Activated T-cell treated with anti-CD3 and anti-CD28 coated beads, Interleukin-2, amount 50 U/mL, for 72 hours (primary cell): ENCODE results near the gene RASGEF1B. TPM values are rescaled to one million over a fixed set of nuclear protein-coding genes. Genes with fewer than 3 reads are reported as not detected.

Source experiments
- ATAC-seq, 2 donors: fragments of 150-1000 bp; cut with Tn5 transposase; replicated peaks in 1 of 2; 2 replicates each; pipeline ENCODE4 v1.10.0; 2021; ENCODE audit warnings: moderate library complexity in 2 of 2, mild to moderate bottlenecking in 1 of 2
- DNase-seq, 2 donors: peaks; one replicate each; pipeline ENCODE4 v3.0.0; 2021 to 2022; ENCODE audit warnings: mixed read lengths in 1 of 2
- H3K27ac Mint-ChIP-seq: one replicate; pipeline ENCODE4 v1.8.0; 2022; ENCODE audit warnings: mild to moderate bottlenecking, moderate library complexity, mixed read lengths
- H3K27me3 Mint-ChIP-seq: one replicate; pipeline ENCODE4 v1.8.0; 2022; ENCODE audit warnings: low read depth, mixed read lengths
- H3K36me3 Mint-ChIP-seq, 2 donors: one replicate each; pipeline ENCODE4 v1.8.0; 2022; ENCODE audit warnings: mixed read lengths in 2 of 2, mild to moderate bottlenecking in 1 of 2; ENCODE audit not compliant: insufficient read depth in 2 of 2
- H3K4me1 Mint-ChIP-seq: one replicate; pipeline ENCODE4 v1.8.0; 2022; ENCODE audit warnings: low read depth, mixed read lengths
- H3K4me3 Mint-ChIP-seq, 2 donors: one replicate each; pipeline ENCODE4 v1.8.0; 2022; ENCODE audit warnings: mild to moderate bottlenecking in 2 of 2, mixed read lengths in 2 of 2, moderate library complexity in 2 of 2
- H3K9me3 Mint-ChIP-seq, 2 donors: one replicate each; pipeline ENCODE4 v1.8.0; 2022; ENCODE audit warnings: mixed read lengths in 2 of 2
- total RNA-seq, 2 donors: library from RNA; stranded (reverse); gene quantifications; one replicate each; pipeline ENCODE4 v1.2.3, GENCODE V29; 2022

The RASGEF1B gene
- total RNA-seq, 2 donors from 2014 or later = 7.3 to 8.6 TPM

DNA sequence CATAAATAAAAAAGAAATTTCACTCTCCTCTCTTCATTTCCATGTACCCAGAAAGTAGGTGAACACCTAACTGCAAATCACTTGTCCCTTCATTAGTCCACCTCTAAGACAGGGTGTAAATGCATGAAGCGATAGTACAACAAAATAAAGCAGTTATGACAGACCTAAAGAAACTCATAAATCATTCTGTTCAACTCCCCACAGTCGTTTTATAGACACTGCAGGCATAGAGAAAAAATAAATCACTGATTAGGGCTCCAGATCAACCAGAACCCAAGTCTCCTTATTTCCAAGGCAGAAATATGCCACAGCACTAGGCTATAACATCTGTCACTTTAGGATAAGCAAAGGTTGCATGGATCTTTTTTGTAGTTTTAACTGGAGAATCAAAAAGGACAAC is 3.0 kb downstream of the RASGEF1B start:
- Mint-ChIP-seq H3K4me3 (no peak overlapping the region), H3K36me3 (peaks cover 0 to 1% of the 10 kb centered on the region in 2 donors), H3K9me3 (no peaks in the 10 kb centered on the region), H3K4me1 (peaks cover 66% of the 10 kb centered on the region), H3K27ac (no peak overlapping the region), H3K27me3 (no peaks in the 10 kb centered on the region)
- DNase-seq (no peak), ATAC-seq (no peak)

DNA sequence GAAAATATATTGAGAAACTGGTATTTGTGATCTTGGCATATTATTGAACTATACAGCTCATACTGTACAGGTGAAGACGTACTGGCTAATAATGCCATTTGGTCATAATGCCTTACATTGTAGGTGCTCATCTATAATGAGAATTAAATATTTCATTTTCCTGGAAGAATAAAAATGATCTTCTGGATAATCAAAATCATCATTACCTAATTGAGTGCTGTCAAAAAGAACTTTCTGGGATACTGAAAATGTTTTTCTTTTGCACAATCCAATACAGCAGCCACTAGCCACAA is 4.1 kb downstream of the RASGEF1B start:
- Mint-ChIP-seq H3K36me3 (peaks cover 0 to 1% of the 10 kb centered on the region in 2 donors), H3K9me3 (no peaks in the 10 kb centered on the region), H3K4me3 (no peak overlapping the region), H3K27me3 (no peaks in the 10 kb centered on the region), H3K27ac (no peak overlapping the region), H3K4me1 (peaks cover 66% of the 10 kb centered on the region)
- ATAC-seq (no peak), DNase-seq (no peak)

DNA sequence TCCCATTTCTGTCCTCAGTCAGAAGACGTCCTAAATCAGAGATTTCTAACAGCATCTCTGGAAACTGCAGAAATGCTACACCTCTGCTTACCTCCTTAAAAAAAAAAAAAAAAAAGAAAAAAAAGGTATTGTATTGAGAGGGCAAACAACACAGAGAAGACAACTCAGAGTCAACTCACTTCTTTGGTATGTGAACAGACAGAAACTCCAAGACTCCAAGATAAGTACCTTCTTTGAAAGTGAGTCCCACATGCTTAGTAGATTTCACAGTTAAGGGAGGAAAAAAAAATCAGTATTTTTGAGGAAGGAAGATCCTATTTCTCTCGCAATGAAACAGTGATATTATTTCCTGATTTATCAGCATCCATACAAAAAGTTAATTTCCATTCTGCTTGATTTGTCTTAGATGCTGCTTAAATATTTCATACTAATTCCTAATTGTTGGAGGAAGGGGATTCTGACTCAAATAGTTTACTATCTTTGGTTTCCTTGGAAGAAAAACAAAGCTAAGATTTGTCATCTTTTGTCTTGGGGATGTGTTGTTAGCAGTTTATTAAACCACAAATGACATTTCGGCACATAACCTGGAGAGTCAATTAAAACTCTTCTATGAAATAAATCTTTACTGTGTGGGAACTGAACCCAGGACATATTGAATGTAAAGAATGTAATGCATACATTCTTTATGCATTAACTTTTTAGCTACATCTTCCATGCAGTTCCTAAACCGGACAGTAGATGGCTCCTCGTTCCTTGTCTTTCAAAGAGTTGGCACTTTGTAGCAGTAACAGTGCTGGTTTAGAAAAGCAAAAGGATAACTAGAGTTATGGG is 4.7 kb downstream of the RASGEF1B start:
- H3K27ac Mint-ChIP-seq = no peak overlapping the region
- ATAC-seq (no peak), DNase-seq (peak; percentile 73 to 77)
- H3K4me3 Mint-ChIP-seq = no peak overlapping the region
- peaks cover 60% of the 10 kb centered on the region for H3K4me1 Mint-ChIP-seq
- H3K9me3 Mint-ChIP-seq = no peaks in the 10 kb centered on the region
- H3K27me3 Mint-ChIP-seq = no peaks in the 10 kb centered on the region
- H3K36me3 Mint-ChIP-seq = peaks cover 0 to 1% of the 10 kb centered on the region in 2 donors

DNA sequence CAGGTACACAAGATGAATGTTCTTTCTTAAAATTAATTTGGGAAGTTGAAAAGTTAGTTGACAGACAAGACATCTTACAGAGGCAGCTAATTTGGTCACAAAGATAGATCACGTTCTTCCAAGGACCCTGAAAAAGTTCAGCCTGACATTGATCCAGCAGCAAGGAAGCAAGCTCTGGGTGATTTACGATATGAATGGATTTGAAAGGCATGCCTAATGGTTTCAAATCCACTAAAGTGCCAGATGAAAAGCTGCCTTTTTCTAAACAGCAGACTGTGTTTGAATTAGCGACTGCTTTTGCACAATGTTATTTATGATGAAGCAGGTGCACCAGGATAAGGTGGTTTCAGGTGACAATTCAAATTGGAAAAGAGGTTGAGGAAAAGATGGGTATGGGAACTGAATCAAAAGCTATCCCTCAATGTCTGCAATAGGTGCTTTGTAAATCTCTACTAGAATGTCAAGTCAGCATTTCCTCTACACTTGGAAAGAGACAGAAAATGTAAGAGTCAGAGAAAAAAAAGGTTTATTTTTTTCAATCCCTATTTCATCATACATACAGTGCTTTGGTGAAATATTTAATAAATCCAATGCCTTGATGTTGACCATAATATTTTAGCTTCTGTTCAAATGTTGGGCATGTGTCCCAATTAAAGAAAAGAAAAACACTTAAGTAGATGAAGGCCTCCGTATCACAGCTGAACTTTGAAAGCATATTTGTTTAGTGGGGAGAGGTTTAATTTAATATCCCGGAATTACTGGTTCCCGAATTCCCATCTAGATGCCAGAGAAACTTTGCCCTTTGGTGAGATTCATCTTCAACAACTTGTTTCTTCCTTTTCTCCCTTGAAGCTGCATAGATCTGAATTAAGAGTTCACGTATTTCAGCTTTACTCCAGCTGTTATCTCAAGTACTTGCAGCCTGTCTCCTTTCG is 6.0 kb downstream of the RASGEF1B start:
- H3K36me3 Mint-ChIP-seq = no peaks in the 10 kb centered on the region
- H3K9me3 Mint-ChIP-seq = no peaks in the 10 kb centered on the region
- DNase-seq (no peak), ATAC-seq (no peak)
- no peak overlapping the region for H3K4me3 Mint-ChIP-seq
- H3K27me3 Mint-ChIP-seq = no peaks in the 10 kb centered on the region
- H3K4me1 Mint-ChIP-seq = peaks cover 63% of the 10 kb centered on the region
- H3K27ac Mint-ChIP-seq = no peak overlapping the region

DNA sequence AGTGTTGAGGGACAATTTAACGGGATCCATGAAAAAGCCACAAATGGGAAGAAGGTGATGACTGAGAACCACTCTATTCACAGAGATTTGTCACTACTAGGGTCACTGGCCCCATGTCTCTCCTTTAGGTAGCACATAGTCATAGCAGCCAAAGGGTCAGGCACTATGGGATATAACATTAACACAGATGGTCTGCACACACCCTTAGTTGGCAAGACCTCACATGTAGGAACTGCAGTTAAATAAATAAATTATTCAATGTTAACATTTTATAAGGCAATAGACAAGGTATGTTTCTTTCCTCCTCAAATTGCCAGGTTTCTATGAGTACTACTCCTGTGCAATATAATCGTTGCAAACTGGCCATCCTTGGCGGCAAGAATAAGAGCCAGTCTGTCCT is 10.9 kb downstream of the RASGEF1B start:
- no peaks in the 10 kb centered on the region for H3K27me3 Mint-ChIP-seq
- H3K4me1 Mint-ChIP-seq = peaks cover 37% of the 10 kb centered on the region
- no peak overlapping the region for H3K4me3 Mint-ChIP-seq
- no peaks in the 10 kb centered on the region for H3K9me3 Mint-ChIP-seq
- ATAC-seq = no peak
- DNase-seq = no peak
- H3K27ac Mint-ChIP-seq = no peak overlapping the region
- H3K36me3 Mint-ChIP-seq = peaks cover 0 to 2% of the 10 kb centered on the region in 2 donors

DNA sequence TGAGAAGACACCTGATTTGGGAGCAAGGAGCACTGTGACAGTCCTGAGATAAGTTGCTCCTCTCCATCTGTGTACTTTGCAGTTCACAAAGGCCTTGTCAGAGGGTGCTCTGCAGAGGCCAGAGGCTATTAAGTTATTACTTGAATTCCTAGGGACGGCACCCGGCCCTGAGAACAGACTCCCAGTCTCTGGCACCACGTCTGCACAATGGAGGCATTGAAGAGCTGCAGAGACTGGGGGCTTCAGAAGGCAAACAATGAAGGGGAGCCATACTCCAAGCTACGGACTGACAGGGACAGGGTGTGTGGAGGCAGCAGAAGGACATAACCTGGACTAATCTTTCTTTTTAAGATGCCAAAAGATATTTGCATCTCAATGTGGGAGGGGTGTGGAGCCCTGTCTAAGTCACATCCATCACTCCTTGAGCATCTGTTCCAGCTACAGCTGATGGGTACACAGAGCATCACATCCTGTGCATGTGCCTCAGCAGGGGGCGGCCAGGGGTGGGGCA is 11.5 kb downstream of the RASGEF1B start:
- H3K27ac Mint-ChIP-seq = no peak overlapping the region
- H3K9me3 Mint-ChIP-seq = no peaks in the 10 kb centered on the region
- no peaks in the 10 kb centered on the region for H3K27me3 Mint-ChIP-seq
- peaks cover 39% of the 10 kb centered on the region for H3K4me1 Mint-ChIP-seq
- H3K36me3 Mint-ChIP-seq = peaks cover 0 to 2% of the 10 kb centered on the region in 2 donors
- ATAC-seq (no peak), DNase-seq (no peak)
- no peak overlapping the region for H3K4me3 Mint-ChIP-seq

DNA sequence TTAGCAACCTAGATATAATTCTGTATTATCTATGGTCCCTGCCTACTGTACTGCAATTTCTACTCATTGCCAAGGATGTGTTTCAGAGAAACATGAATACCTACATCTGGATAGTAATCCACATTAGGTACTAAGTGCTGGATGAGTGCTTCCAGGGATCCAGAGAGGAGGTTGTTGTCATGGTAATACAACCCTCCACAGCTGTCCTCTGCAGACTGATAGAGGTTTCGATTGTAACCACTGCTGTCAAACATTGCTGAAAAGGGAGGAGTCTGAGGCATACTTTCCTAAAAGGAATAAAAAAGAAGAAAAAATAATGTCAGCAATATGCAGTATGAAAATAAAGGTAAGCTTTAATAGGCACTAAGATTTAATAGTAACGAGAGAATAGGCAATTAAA is 12.5 kb downstream of the RASGEF1B start:
- no peak for DNase-seq
- peaks cover 44% of the 10 kb centered on the region for H3K4me1 Mint-ChIP-seq
- ATAC-seq = no peak
- no peak overlapping the region for H3K27ac Mint-ChIP-seq
- peaks cover 2% of the 10 kb centered on the region in 2 donors for H3K36me3 Mint-ChIP-seq
- H3K4me3 Mint-ChIP-seq = no peak overlapping the region
- H3K27me3 Mint-ChIP-seq = no peaks in the 10 kb centered on the region
- no peaks in the 10 kb centered on the region for H3K9me3 Mint-ChIP-seq

DNA sequence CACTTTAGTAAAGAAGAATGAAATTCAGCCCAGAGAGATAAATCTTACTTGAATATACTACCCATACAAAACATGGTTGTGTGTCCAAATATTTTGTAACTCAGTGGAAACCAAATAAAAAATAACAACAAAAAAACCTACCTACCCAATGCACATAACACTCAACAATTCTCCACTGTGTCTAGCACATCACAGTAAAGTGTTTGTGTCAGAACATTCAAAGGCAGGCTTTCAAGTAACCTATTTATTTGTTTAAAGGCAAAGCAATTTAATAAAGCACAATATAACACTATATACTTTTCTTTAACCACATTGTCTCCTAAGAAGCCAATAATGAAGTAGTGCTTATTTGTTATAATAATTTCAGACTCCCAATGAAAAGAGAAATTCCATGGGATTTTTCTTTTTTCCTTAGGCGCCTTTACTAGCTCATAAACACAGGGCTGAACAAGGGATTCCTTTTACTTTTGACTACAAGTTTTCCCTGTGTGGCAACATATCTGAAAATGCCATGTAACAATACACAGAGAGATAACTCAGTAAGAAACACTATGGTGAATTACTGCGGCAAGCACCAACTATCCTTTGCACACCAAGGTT is 13.7 kb downstream of the RASGEF1B start:
- H3K4me1 Mint-ChIP-seq = peaks cover 38% of the 10 kb centered on the region
- no peaks in the 10 kb centered on the region for H3K9me3 Mint-ChIP-seq
- DNase-seq (no peak), ATAC-seq (no peak)
- H3K36me3 Mint-ChIP-seq = peaks cover 2% of the 10 kb centered on the region in 2 donors
- H3K27me3 Mint-ChIP-seq = no peaks in the 10 kb centered on the region
- no peak overlapping the region for H3K4me3 Mint-ChIP-seq
- H3K27ac Mint-ChIP-seq = no peak overlapping the region

DNA sequence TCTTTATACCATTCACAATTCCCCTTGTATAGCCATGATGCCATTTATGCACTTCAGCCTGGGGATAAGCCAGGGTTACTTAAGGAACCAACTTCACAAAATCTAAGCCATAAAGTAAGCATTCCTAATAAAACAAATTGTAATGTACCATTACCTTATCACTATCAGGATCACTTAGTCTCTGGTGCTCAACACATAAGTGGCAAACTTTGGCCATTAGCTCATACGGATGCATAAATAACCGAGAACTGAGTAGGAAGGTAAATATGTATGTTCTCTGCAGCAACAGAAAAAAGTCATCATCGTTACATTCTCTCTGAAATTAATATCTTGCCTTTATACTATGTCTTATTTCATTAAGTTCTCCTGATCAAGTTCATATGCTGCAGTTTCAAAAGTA is 14.4 kb downstream of the RASGEF1B start:
- ATAC-seq (no peak), DNase-seq (no peak)
- Mint-ChIP-seq H3K27ac (no peak overlapping the region), H3K27me3 (no peaks in the 10 kb centered on the region), H3K9me3 (no peaks in the 10 kb centered on the region), H3K4me3 (no peak overlapping the region), H3K4me1 (peaks cover 45% of the 10 kb centered on the region), H3K36me3 (peaks cover 2% of the 10 kb centered on the region in 2 donors)

DNA sequence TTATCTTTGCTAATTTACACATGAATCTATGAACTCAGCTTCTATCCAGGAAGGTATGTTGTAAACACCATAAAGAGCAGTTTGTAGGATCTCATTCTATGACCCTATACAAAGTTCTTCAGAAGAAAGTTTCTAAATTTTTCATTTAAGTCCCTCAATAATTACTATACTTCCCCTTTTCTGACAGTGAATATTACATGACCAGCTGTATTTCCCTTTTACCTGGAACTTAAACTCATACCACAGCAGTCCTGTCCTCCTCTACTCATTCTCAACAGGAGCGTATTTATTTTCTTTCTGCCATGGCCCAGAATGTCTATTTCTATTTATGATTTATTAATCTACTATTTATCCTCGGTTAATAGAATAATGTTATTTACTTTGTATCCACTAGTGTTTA is 15.8 kb downstream of the RASGEF1B start:
- Mint-ChIP-seq H3K4me1 (peaks cover 37% of the 10 kb centered on the region), H3K36me3 (peaks cover 2 to 3% of the 10 kb centered on the region in 2 donors), H3K9me3 (no peaks in the 10 kb centered on the region), H3K27ac (no peak overlapping the region), H3K4me3 (no peak overlapping the region), H3K27me3 (no peaks in the 10 kb centered on the region)
- DNase-seq (no peak), ATAC-seq (no peak)

DNA sequence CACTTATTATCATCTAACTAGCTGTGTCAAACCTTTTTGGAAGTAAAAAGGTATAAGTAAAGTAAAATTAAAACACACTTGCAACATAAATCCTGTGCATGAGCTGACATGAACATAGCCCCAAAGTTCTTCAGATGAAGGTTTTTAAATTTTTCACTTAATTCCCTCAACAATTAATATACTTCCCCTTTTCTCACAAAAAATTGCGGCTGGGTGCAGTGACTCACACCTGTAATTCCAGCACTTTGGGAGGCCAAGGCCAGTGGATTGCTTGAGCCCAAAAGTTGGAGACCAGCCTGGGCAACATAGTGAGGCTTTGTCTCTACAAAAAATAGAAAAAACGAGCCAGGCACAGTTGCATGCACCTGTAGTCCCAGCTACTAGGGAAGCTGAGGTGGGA is 16.8 kb downstream of the RASGEF1B start:
- peaks cover 2 to 3% of the 10 kb centered on the region in 2 donors for H3K36me3 Mint-ChIP-seq
- no peaks in the 10 kb centered on the region for H3K9me3 Mint-ChIP-seq
- DNase-seq (no peak), ATAC-seq (no peak)
- H3K27me3 Mint-ChIP-seq = no peaks in the 10 kb centered on the region
- H3K27ac Mint-ChIP-seq = no peak overlapping the region
- H3K4me1 Mint-ChIP-seq = peaks cover 28% of the 10 kb centered on the region
- no peak overlapping the region for H3K4me3 Mint-ChIP-seq

DNA sequence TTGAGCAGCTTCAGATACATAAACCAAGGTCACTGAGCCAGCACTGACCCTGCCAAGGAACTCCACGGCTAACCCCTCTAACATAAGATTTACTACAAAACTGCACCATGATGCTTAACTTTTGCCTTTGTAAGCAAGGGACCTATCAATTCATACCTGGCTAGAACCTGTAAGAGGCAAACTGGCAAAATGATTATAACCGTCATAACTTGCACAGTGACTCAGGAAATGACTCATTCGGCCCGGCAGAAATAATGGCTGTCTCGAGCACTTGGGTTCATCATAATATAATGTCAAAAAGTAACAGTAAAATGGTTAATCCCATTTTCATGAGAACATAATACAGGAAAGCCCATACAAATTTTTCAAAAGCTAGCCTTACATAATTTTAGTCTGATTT is 17.2 kb downstream of the RASGEF1B start:
- peak overlapping the region in 1 of 2 donors; percentile 1 for H3K4me3 Mint-ChIP-seq
- H3K27ac Mint-ChIP-seq = peak overlapping the region; percentile 42
- ATAC-seq (peak; percentile 96 to 98), DNase-seq (peak; percentile 49 to 55)
- no peaks in the 10 kb centered on the region for H3K27me3 Mint-ChIP-seq
- H3K4me1 Mint-ChIP-seq = peaks cover 27% of the 10 kb centered on the region
- H3K36me3 Mint-ChIP-seq = peaks cover 2 to 3% of the 10 kb centered on the region in 2 donors
- H3K9me3 Mint-ChIP-seq = no peaks in the 10 kb centered on the region

DNA sequence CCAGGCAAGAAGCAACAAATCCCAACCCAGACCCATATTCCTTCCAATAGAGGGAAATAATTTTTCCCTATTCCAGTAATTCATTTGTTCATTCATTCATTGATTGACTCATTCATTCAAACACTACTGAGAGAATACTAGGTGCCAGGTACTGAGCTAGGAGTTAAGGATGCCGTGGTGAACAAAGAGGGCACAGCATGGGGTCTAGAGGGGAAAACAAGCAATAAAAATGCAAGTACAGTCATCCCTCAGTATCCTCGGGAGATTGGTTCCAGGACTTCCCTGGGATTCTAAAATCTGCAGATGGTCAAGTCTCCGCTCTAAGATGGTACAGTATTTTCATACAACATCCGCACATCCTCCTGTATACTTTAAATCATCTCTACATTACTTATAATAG is 18.7 kb downstream of the RASGEF1B start:
- no peak overlapping the region for H3K27ac Mint-ChIP-seq
- DNase-seq (no peak), ATAC-seq (no peak)
- H3K9me3 Mint-ChIP-seq = no peaks in the 10 kb centered on the region
- no peak overlapping the region for H3K4me3 Mint-ChIP-seq
- peaks cover 27% of the 10 kb centered on the region for H3K4me1 Mint-ChIP-seq
- H3K27me3 Mint-ChIP-seq = no peaks in the 10 kb centered on the region
- H3K36me3 Mint-ChIP-seq = peaks cover 2 to 3% of the 10 kb centered on the region in 2 donors
